ENCODE results near the gene ATP10B. TPM values are rescaled to one million over a fixed set of nuclear protein-coding genes. Genes with fewer than 3 reads are reported as not detected.

The ATP10B gene
- total and polyA plus RNA-seq, 2 of the 8 experiments (the other 6 are each of a cell fraction or from before 2014, with no cell fraction given): 0.06 to 0.11 TPM

- no peak overlapping the region for H2AFZ ChIP-seq (ENCODE audit: low read length)
- H3K4me3 ChIP-seq (ENCODE audit: extremely low read depth in 1 of 4, insufficient read depth in 2 of 4, low read depth in 3 of 4, low read length in 4 of 4): no peak overlapping the region
- H3K9me3 ChIP-seq (ENCODE audit: insufficient read depth in 2 of 2, low read depth in 1 of 2, low read length in 1 of 2): no peaks in the 10 kb centered on the region
- H3K36me3 ChIP-seq (ENCODE audit: control insufficient read depth in 2 of 4, insufficient read depth in 4 of 4, low read length in 3 of 4): no peaks in the 10 kb centered on the region
- no peak overlapping the region for H2AK5ac ChIP-seq (ENCODE audit: low read depth, low read length)
- no peak overlapping the region for H3K4ac ChIP-seq (replicated peaks; ENCODE audit: insufficient read length, low read depth, low read length)
- no peak overlapping the region for H4K8ac ChIP-seq (ENCODE audit: extremely low read depth, insufficient read depth, low read length)
- H3K27me3 ChIP-seq (replicated peaks in 1 of 4; ENCODE audit: control insufficient read depth in 3 of 4, extremely low read depth in 1 of 4, insufficient read depth in 3 of 4, low read length in 3 of 4): no peaks in the 10 kb centered on the region
- H3K23me2 ChIP-seq (ENCODE audit: low read depth, low read length): peaks cover 7% of the 10 kb centered on the region; the same call in 1 of the 2 replicates
- H3K79me1 ChIP-seq (ENCODE audit: low read depth, low read length): no peaks in the 10 kb centered on the region
- DNase-seq (ENCODE audit: low read depth in 1 of 2, low spot score in 2 of 2) (no peak), FAIRE-seq (no peak)
- H2BK12ac ChIP-seq (ENCODE audit: low read depth, low read length): no peak overlapping the region
- no peak overlapping the region for H3K9ac ChIP-seq (replicated peaks in 1 of 4; ENCODE audit: extremely low read depth in 1 of 4, low read depth in 3 of 4, low read length in 3 of 4)
- ChIA-PET CTCF (ENCODE audit: partially characterized antibody) (interaction anchor here (1.5 to 3.4 kb wide), 3 partner anchors 7 to 203 kb away, joined by 7 to 9 read pairs (median 9); no protein-coding TSS in a partner anchor), POLR2A (ENCODE audit: partially characterized antibody) (no interaction called here)
- no peaks in the 10 kb centered on the region for H4K20me1 ChIP-seq (replicated peaks in 1 of 2; ENCODE audit: control insufficient read depth in 1 of 2, insufficient read depth in 2 of 2, low read length in 2 of 2)
- H3K56ac ChIP-seq (replicated peaks; ENCODE audit: insufficient read length, low read depth, low read length): no peak overlapping the region
- no peaks in the 10 kb centered on the region for H3K4me1 ChIP-seq (replicated peaks in 1 of 4; ENCODE audit: control insufficient read depth in 3 of 4, insufficient read depth in 4 of 4, low read length in 3 of 4)
- H4K91ac ChIP-seq (replicated peaks; ENCODE audit: insufficient read length, low read length): no peak overlapping the region
- H3K18ac ChIP-seq (ENCODE audit: extremely low read depth, low read length): no peak overlapping the region
- H2BK5ac ChIP-seq (ENCODE audit: low read depth, low read length): no peak overlapping the region
- H3K14ac ChIP-seq (ENCODE audit: insufficient read length): no peak overlapping the region
- no peak overlapping the region for H3K4me2 ChIP-seq (ENCODE audit: insufficient read depth in 1 of 2, low read depth in 2 of 2, low read length in 2 of 2)
- no peaks in the 10 kb centered on the region for H3K79me2 ChIP-seq (ENCODE audit: control insufficient read depth in 1 of 2, insufficient read depth in 2 of 2, low read length in 2 of 2)
- no peak overlapping the region for H3K27ac ChIP-seq (ENCODE audit: low read depth, low read length)
- no peak overlapping the region for H2BK15ac ChIP-seq (ENCODE audit: low read length)
- no peak overlapping the region for H4K5ac ChIP-seq (ENCODE audit: insufficient read length, low read depth, low read length)
- no peak overlapping the region for H2BK20ac ChIP-seq (ENCODE audit: low read length)
- no peak overlapping the region for H3K23ac ChIP-seq (ENCODE audit: insufficient read length)
- no peak overlapping the region for H2BK120ac ChIP-seq (replicated peaks; ENCODE audit: low read depth, low read length)
- TF ChIP-seq, protein P1, sequence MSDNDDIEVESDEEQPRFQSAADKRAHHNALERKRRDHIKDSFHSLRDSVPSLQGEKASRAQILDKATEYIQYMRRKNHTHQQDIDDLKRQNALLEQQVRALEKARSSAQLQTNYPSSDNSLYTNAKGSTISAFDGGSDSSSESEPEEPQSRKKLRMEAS (IDR thresholded peaks at IDR 0.05): no peak
- TF ChIP-seq CBX5 (IDR thresholded peaks at IDR 0.05; ENCODE audit: low read depth, low read length): no peak
- TF ChIP-seq BRCA1 (IDR thresholded peaks at IDR 0.05; ENCODE audit: low read depth, low read length): no peak
These were observed 210.6 kb downstream of the ATP10B start for GRCh38 chr5:160641405-160641804.

Measured in H1 (cell line).